HG03175 (cell line): ENCODE measurements around the gene WFDC1.

Experiments used
- ATAC-seq: cut with Tn5 transposase; IDR thresholded peaks from one replicate; pipeline ENCODE4 v1.9.1; 2021; ENCODE audit warnings: mild to moderate bottlenecking, moderate library complexity; ENCODE audit not compliant: unreplicated experiment

WFDC1 gene

DNA sequence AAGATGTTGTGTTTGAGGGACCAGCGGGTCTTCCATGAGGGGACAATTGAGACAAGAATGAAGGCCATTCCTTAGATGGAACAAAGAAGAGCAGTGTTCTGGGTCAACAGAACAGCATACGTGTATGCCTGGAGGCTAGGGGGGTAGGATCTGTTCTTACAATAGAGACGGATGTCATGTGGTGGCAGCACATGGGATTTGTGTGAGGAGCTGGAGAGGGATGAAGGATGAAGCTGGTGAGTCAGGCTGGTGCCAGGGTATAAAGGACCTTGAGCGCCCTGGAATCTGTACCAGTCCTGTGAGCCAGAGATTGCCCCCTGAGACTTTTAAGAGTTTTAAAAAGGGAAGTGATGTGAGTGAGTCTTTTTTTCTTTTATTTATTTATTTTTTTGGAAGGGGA is 22.8 kb upstream of the WFDC1 start:
- ATAC-seq = no peak

GRCh38 chr16:84272740-84273320 is 21.8 kb upstream of the WFDC1 start:
- no peak for ATAC-seq

DNA sequence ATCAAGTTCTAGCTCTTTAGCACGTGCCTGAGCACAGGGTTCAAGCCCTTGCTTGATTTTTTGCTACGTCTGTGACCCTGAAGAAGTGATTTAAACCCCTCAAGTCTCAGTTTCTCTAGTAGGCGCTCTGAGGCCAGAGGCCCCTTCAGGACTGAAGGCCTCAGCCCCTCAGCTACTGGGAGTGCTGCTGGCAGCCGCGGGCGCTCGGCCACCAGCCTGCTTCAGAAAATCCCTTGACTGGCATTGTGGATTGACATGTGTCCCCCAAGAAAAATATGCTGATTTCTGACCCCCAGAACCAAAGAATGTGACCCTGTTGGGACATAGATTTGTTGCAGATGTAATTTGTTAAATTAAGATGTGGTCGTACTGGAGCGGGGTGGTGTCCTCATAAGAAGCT is 20.2 kb upstream of the WFDC1 start:
- no peak for ATAC-seq

GRCh38 chr16:84275585-84276151 is 19.0 kb upstream of the WFDC1 start:
- ATAC-seq = no peak

GRCh38 chr16:84277244-84277823 is 17.3 kb upstream of the WFDC1 start:
- ATAC-seq = no peak

GRCh38 chr16:84278333-84278732 is 16.3 kb upstream of the WFDC1 start:
- ATAC-seq = no peak

GRCh38 chr16:84278968-84279367 is 15.7 kb upstream of the WFDC1 start:
- no peak for ATAC-seq

GRCh38 chr16:84279881-84280280 is 14.8 kb upstream of the WFDC1 start:
- ATAC-seq = no peak

GRCh38 chr16:84281074-84281473 is 13.6 kb upstream of the WFDC1 start:
- no peak for ATAC-seq

DNA sequence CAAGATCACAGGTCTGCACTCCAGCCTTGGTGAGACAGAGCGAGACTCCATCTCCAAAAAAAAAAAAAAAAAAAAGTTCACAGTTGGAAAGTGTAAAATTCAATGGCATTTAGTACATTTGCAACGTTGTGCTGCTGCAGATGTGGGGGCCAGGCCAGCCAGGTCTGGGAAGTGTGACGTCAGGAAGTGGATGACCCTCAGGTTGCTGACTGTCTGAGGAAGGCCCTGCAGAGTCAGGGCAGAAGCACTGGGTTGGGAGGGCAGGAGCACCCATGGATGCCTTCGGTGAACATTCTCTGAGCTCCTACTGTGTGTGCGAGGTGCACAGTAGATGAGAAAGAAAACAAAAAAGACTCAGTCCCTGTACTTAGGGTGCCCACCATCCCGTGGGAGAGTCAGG is 12.1 kb upstream of the WFDC1 start:
- no peak for ATAC-seq

DNA sequence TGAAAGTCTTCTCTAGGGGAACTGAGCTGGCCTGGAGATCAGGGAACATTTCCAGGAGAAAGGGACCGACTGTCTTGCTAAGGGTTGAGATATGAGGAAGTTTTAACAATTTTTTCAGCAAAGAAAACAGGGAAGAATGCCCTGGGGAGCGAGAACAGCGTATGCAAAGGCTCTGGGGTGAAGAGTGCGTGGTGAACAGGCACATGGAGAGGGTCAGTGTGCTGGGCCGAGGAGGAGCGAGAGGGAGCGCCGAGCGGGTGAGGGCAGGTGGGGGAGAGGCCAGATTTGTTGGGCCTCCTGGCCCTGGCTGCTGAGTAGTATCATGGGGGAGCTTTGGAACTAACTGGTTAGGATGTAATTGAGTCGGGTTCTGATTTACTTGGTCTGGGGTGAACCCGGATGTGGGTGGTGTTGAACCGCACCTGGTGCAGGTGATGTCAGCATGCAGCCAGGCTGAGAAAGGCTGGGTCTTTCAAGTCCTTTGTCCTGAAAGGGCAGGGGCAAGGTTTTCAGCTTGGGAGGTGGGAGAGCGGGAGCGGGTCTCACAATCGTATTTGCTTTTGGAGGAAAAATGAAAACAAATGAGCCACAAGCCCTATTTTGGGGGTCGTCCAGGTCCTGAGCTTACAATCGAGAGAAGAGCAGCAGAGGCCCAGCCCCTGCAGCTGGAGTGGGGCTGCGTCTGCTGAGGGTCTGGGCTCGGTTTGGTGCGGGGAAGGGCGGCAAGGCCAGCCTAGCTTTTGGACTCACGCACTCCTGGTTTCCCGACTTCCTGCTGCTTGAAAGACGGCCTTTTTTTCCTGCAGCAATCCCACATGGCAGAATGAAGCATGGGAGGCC is 11.1 kb upstream of the WFDC1 start:
- no peak for ATAC-seq

DNA sequence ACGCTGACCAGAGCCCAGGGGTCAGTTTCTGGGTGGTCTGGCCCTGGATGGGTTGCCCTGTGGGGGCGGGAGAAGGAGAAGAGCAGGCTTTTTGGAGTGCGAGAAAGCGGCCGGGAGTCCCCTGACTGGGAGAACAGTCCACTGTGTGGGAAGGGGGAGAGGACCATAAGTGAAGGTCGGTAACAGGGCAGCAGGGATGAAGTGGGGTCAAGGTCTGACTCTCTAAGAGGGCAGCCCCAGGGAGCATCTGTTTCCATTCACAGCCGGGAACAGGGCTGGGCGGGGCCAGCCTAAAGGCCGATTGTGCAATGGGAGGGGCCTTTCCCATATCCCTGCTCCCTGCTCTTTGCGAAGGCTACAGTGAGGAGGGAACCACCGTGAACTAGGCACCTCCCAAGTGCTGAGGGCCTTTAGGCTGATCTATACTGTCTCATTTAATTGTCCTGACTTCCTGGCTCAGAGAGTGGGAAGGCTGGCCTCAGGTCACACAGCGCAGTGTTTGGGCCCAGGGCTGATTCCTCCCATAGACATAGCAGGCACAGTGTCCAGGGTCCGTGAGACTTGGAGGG is 10.4 kb upstream of the WFDC1 start:
- ATAC-seq = no peak

GRCh38 chr16:84286578-84287240 is 8.0 kb upstream of the WFDC1 start:
- no peak for ATAC-seq

DNA sequence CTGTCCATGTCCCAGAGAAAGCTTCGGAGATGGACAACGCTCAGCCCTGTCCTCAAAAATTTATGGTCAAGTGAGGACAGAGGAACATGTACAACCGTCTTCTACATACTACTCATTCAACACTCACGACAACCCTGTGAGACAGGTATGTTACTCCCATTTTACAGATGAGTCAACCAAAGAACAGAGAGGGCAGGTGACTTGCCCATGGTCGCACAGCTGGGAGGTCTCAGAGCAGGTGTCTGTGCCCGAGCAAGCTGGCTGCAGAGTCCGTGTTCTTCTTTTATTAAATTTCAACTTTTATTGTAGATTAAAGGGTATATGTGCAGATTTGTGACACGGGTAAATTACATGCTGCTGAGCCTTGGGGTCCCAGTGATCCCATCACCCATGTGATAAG is 5.8 kb upstream of the WFDC1 start:
- ATAC-seq = no peak

GRCh38 chr16:84291226-84291625 is 3.5 kb upstream of the WFDC1 start:
- no peak for ATAC-seq

- ATAC-seq = no peak
Observed at GRCh38 chr16:84292011-84292410, 2.7 kb upstream of the WFDC1 start.

DNA sequence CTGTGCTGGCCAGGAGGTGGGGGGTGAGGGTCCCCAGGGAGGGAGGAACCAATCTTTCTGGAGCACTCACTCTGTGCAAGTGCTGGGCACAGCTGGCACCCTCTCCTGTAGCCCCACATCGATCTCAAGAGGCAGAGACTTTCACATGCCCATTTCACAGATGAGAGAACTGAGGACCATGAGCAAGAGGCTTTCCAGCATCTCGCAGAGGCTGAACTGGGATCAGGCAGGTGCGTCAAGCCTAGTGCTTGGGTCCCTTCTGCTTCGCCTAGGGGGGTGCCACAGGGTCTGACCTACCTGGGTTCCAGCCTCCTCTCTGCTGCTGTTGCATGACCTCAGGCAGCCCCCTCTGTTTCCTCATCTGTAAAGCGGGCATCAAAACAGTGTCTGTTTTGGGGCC is 1.3 kb upstream of the WFDC1 start:
- no peak for ATAC-seq

- ATAC-seq = no peak
Observed at GRCh38 chr16:84294117-84294516, 561 bp upstream of the WFDC1 start.

GRCh38 chr16:84295203-84295860 is 654 bp downstream of the WFDC1 start:
- ATAC-seq = no peak

DNA sequence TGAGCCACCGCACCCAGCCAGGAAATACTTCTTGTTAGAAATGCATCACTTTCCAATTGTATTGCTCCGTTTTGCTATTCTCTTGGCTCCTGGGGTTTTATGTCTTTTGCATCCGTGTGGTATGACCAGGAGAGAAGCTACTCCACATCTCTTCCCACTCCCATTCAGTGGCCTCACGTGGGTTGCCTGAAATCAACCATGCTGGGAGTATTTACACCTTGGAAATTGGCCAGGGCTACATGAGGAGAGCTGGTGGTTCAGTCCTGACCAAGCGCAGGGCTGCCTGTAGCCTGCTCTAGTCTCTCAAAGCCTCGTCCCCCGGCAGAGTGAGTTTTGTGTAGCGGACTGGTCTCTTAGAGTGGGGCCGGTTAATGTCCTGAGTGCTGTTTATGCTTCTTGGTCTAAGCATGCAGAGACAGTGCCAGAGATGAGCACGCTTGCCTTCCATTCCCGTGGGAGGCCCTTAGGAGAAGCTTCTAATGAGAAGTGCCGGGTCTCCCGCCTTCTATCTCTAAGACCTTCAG is 3.8 kb downstream of the WFDC1 start:
- no peak for ATAC-seq
